HG03354 (cell line): Measurements from ENCODE around the gene CACNA1D.

ENCODE experiments used
- ATAC-seq: cut with Tn5 transposase; IDR thresholded peaks from one replicate; pipeline ENCODE4 v1.9.1; 2021; ENCODE audit warnings: mild to moderate bottlenecking; ENCODE audit not compliant: unreplicated experiment, poor library complexity, severe bottlenecking

The CACNA1D gene

GRCh38 chr3:53809267-53809666 is 314.9 kb downstream of the CACNA1D start:
- no peak for ATAC-seq

- no peak for ATAC-seq
Measured at GRCh38 chr3:53809764-53810400, 315.5 kb downstream of the CACNA1D start.

- ATAC-seq: no peak
Measured at GRCh38 chr3:53811143-53811927, 316.9 kb downstream of the CACNA1D start.

GRCh38 chr3:53812434-53812833 is 318.0 kb downstream of the CACNA1D start:
- ATAC-seq: no peak

GRCh38 chr3:53813229-53813628 is 318.8 kb downstream of the CACNA1D start:
- no peak for ATAC-seq

GRCh38 chr3:53813876-53814275 is 319.5 kb downstream of the CACNA1D start:
- no peak for ATAC-seq

- ATAC-seq: no peak
Measured at GRCh38 chr3:53815067-53815466, 320.7 kb downstream of the CACNA1D start.

- ATAC-seq: no peak
Measured at GRCh38 chr3:53815651-53816050, 321.2 kb downstream of the CACNA1D start.

GRCh38 chr3:53816425-53816824 is 322.0 kb downstream of the CACNA1D start:
- ATAC-seq: no peak

- ATAC-seq: no peak
Measured at GRCh38 chr3:53817211-53817610, 322.8 kb downstream of the CACNA1D start.

- ATAC-seq: no peak
Measured at GRCh38 chr3:53817809-53818208, 323.4 kb downstream of the CACNA1D start.

- no peak for ATAC-seq
Measured at GRCh38 chr3:53818221-53819162, 324.1 kb downstream of the CACNA1D start.

- no peak for ATAC-seq
Measured at GRCh38 chr3:53819163-53819868, 324.9 kb downstream of the CACNA1D start.

- no peak for ATAC-seq
Measured at GRCh38 chr3:53820084-53820483, 325.7 kb downstream of the CACNA1D start.

GRCh38 chr3:53820756-53821580 is 326.6 kb downstream of the CACNA1D start:
- ATAC-seq: no peak

- peak; percentile 49 for ATAC-seq
Measured at GRCh38 chr3:53821631-53822121, 327.3 kb downstream of the CACNA1D start.

GRCh38 chr3:53822331-53822741 is 327.9 kb downstream of the CACNA1D start:
- no peak for ATAC-seq

GRCh38 chr3:53823026-53823955 is 328.9 kb downstream of the CACNA1D start:
- no peak for ATAC-seq
